SK-N-SH (cell line): ENCODE measurements around the gene PPP3CA. TPM values are rescaled to one million over a fixed set of nuclear protein-coding genes. Genes with fewer than 3 reads are reported as not detected.

Experiments
- CTCF ChIA-PET: fragments of 300-600, 350-600 bp; formaldehyde crosslinking; extraction: SDS; loops from one replicate; lab custom pipeline; 2021; lab: Yijun Ruan, JAX
- POLR2A ChIA-PET: fragments of 350-600 bp; sonication (Branson Sonifier 250); formaldehyde crosslinking; extraction: SDS; loops from one replicate; lab custom pipeline; 2020; ENCODE audit warnings: antibody characterized with exemption, inconsistent platforms; lab: Yijun Ruan, JAX
- DNase-seq: peaks from one replicate; pipeline ENCODE4 v3.0.0; 2012
- H2AFZ ChIP-seq: fragments of 200-600 bp; sonication (generic); 2 replicates; pipeline ENCODE4 v1.8.1; 2016; ENCODE audit warnings: antibody characterized with exemption, mild to moderate bottlenecking, low read depth
- H3F3A ChIP-seq: fragments of 200-600 bp; sonication (generic); replicated peaks from 2 replicates; pipeline ENCODE3; 2016; ENCODE audit warnings: antibody characterized with exemption, mild to moderate bottlenecking; ENCODE audit not compliant: insufficient read depth
- H3K27ac ChIP-seq, 2 experiments: fragments of 200-500 bp in 1 of 2; fragments of 200-600 bp in 1 of 2; sonication (Bioruptor generic) in 1 of 2; sonication (generic), shearing (Covaris generic) in 1 of 2; 2 replicates each; pipeline versions ENCODE4 v1.5.1 to v1.6.1; 2014 to 2016; ENCODE audit warnings: low read depth in 2 of 2, inconsistent platforms in 1 of 2, low read length in 1 of 2, mild to moderate bottlenecking in 1 of 2, mixed read lengths in 1 of 2
- H3K27me3 ChIP-seq: fragments of 200-600 bp; sonication (generic), shearing (Covaris generic); 2 replicates; pipeline ENCODE4 v1.6.1; 2016; ENCODE audit warnings: mixed run types; ENCODE audit not compliant: insufficient read depth
- H3K36me3 ChIP-seq, 2 experiments: fragments of 200-500 bp in 1 of 2; fragments of 200-600 bp in 1 of 2; sonication (Bioruptor generic) in 1 of 2; sonication (generic) in 1 of 2; replicated peaks in 1 of 2; 2 replicates each; pipeline versions ENCODE3 to v1.5.1; 2014 to 2016; ENCODE audit warnings: low read length in 1 of 2, mild to moderate bottlenecking in 1 of 2; ENCODE audit not compliant: insufficient read depth in 2 of 2, control insufficient read depth in 1 of 2
- H3K4me1 ChIP-seq, 2 experiments: fragments of 200-500 bp in 1 of 2; fragments of 200-600 bp in 1 of 2; sonication (Bioruptor generic) in 1 of 2; sonication (generic), shearing (Covaris generic) in 1 of 2; 2 replicates each; pipeline versions ENCODE4 v1.5.1 to v1.6.1; 2014 to 2016; ENCODE audit warnings: low read depth in 1 of 2, low read length in 1 of 2, mixed run types in 1 of 2; ENCODE audit not compliant: insufficient read depth in 2 of 2, control insufficient read depth in 1 of 2
- H3K4me2 ChIP-seq: fragments of 200-600 bp; sonication (generic), shearing (Covaris generic); 2 replicates; pipeline ENCODE4 v1.6.1; 2017; ENCODE audit warnings: mixed run types
- H3K4me3 ChIP-seq, 2 experiments: fragments of 200-500 bp in 1 of 2; fragments of 200-600 bp in 1 of 2; sonication (Bioruptor generic) in 1 of 2; sonication (generic), shearing (Covaris generic) in 1 of 2; 2 replicates each; pipeline versions ENCODE4 v1.5.1 to v1.8.1; 2014 to 2016; ENCODE audit warnings: low read depth in 2 of 2, inconsistent platforms in 1 of 2, low read length in 1 of 2, mild to moderate bottlenecking in 1 of 2, mixed read lengths in 1 of 2, moderate library complexity in 1 of 2
- H3K79me2 ChIP-seq: fragments of 200-600 bp; sonication (generic); 2 replicates; pipeline ENCODE4 v1.8.1; 2017; ENCODE audit warnings: mild to moderate bottlenecking; ENCODE audit not compliant: insufficient read depth
- H3K9ac ChIP-seq: fragments of 200-600 bp; sonication (generic); 2 replicates; pipeline ENCODE4 v1.6.1; 2017; ENCODE audit warnings: mixed run types
- H3K9me2 ChIP-seq: fragments of 200-600 bp; sonication (generic); 2 replicates; pipeline ENCODE4 v1.6.1; 2017; ENCODE audit warnings: mixed run types
- H3K9me3 ChIP-seq: fragments of 200-600 bp; sonication (generic); 2 replicates; pipeline ENCODE4 v1.6.1; 2017; ENCODE audit warnings: mixed run types, mild to moderate bottlenecking, moderate library complexity
- H4K20me1 ChIP-seq: fragments of 200-600 bp; sonication (generic); 2 replicates; pipeline ENCODE4 v1.6.1; 2017; ENCODE audit warnings: mild to moderate bottlenecking, mixed run types; ENCODE audit not compliant: insufficient read depth
- ELF1 ChIP-seq: IDR thresholded peaks from 2 replicates; pipeline ENCODE4 v1.4.0; 2012
- EP300 ChIP-seq, 2 experiments: IDR thresholded peaks; 2 replicates each; pipeline versions ENCODE4 v1.4.0 to v1.6.1; 2012; ENCODE audit warnings: borderline replicate concordance in 1 of 2, low read depth in 1 of 2, low read length in 1 of 2
- EZH2phosphoT487 ChIP-seq: fragments of 200-600 bp; sonication (generic); IDR thresholded peaks from 2 replicates; pipeline ENCODE4 v1.6.1; 2017; ENCODE audit warnings: low read depth, mixed run types, mild to moderate bottlenecking, antibody characterized with exemption, moderate library complexity, borderline replicate concordance
- FOSL2 ChIP-seq: IDR thresholded peaks from 2 replicates; pipeline ENCODE4 v1.4.0; 2012; ENCODE audit warnings: low read depth, mild to moderate bottlenecking, moderate library complexity, borderline replicate concordance
- JUND ChIP-seq: IDR thresholded peaks from 2 replicates; pipeline ENCODE4 v1.4.0; 2012
- MXI1 ChIP-seq: IDR thresholded peaks from 2 replicates; pipeline ENCODE4 v1.6.1; 2012; ENCODE audit warnings: mild to moderate bottlenecking, low read depth, low read length, improper control_type of control experiment
- NFIC ChIP-seq: IDR thresholded peaks from 2 replicates; pipeline ENCODE4 v1.4.0; 2012; ENCODE audit warnings: borderline replicate concordance
- NRF1 ChIP-seq: IDR thresholded peaks from 2 replicates; pipeline ENCODE4 v1.6.1; 2012; ENCODE audit warnings: low read depth, mild to moderate bottlenecking, low read length
- RFX5 ChIP-seq: IDR thresholded peaks from 2 replicates; pipeline ENCODE4 v1.6.1; 2012; ENCODE audit warnings: mild to moderate bottlenecking, improper control_type of control experiment, low read length
- SIN3A ChIP-seq: IDR thresholded peaks from 2 replicates; pipeline ENCODE4 v1.6.1; 2012; ENCODE audit warnings: low read depth, mild to moderate bottlenecking, low read length, moderate library complexity, borderline replicate concordance
- WGBS: methylation state at CpG from one replicate; pipeline ENCODE4 v1.1.6; 2017; ENCODE audit warnings: low lambda C conversion rate; 5-methylcytosine and 5-hydroxymethylcytosine counted together
- polyA plus RNA-seq, 3 experiments: library from polyadenylated mRNA; depleted of rRNA; stranded (reverse); fragments of >200 nt; gene quantifications; 2 replicates each; pipeline ENCODE4 v1.2.3, GENCODE V29; 2012
- TF ChIP-seq, protein P1 (sequence below): fragments of 200-600 bp; sonication (generic); IDR thresholded peaks from 2 replicates; pipeline ENCODE4 v1.6.1; 2017; ENCODE audit warnings: antibody characterized with exemption, mild to moderate bottlenecking, moderate library complexity
- TF ChIP-seq, protein P2 (sequence below): IDR thresholded peaks from 2 replicates; pipeline ENCODE4 v1.4.0; 2012; ENCODE audit warnings: low read depth
- TF ChIP-seq, protein P3 (sequence below): IDR thresholded peaks from 2 replicates; pipeline ENCODE4; 2012

The PPP3CA gene
- polyA plus RNA-seq, 1 of the 3 experiments (the other 2 are of a cell fraction), result 10.7 TPM

DNA sequence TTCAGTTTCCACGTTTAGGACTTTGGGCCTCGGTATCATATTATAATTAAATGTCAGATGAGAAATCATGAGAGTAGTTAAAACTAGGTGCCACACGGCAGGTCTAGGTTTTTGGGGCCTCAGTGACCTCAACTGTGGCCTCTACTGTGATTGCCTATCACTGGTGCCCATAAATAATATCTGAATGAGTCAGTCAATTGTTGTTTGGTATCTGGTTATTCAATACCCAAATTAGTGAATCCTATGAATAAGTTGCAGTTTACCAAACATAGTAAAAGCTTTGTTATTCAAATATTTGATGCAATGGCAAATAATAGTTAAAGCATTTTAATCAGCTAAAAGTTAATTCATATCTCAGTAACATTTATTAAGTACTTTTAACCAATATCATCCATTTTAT is 188.8 kb downstream of the PPP3CA start:
- Histone ChIP-seq H3K27me3 (no peaks in the 10 kb centered on the region), H3K27ac (peak overlapping the region; percentile 25 to 75), H3K79me2 (peaks cover 9% of the 10 kb centered on the region; the same call in 1 of the 2 replicates), H2AFZ (no peak overlapping the region), H3K9ac (peak overlapping the region; percentile 28; the same call in 1 of the 2 replicates), H3K4me2 (peak overlapping the region; percentile 62), H3K4me3 (peak overlapping the region in 1 of 2 experiments; percentile 26; a peak in 1 of 4 replicates), H3K9me3 (no peaks in the 10 kb centered on the region), H3K36me3 (no peaks in the 10 kb centered on the region), H3F3A (peaks cover 15% of the 10 kb centered on the region), H3K4me1 (peaks cover 0 to 39% of the 10 kb centered on the region in 2 experiments), H4K20me1 (no peaks in the 10 kb centered on the region), H3K9me2 (no peaks in the 10 kb centered on the region)
- POLR2A ChIA-PET, result no interaction called here
- 71% methylated on average over 3 of the region's 3 CpGs for WGBS
- DNase-seq, result no peak
- TF ChIP-seq FOSL2 (no peak), SIN3A (no peak), MXI1 (no peak), NFIC (no peak), JUND (no peak), NRF1 (no peak), EP300 (IDR thresholded peaks at IDR 0.05; ENCODE audit: borderline replicate concordance in 1 of 2, low read depth in 1 of 2, low read length in 1 of 2) (no peak), ELF1 (no peak), RFX5 (no peak)
- TF ChIP-seq, protein P1, sequence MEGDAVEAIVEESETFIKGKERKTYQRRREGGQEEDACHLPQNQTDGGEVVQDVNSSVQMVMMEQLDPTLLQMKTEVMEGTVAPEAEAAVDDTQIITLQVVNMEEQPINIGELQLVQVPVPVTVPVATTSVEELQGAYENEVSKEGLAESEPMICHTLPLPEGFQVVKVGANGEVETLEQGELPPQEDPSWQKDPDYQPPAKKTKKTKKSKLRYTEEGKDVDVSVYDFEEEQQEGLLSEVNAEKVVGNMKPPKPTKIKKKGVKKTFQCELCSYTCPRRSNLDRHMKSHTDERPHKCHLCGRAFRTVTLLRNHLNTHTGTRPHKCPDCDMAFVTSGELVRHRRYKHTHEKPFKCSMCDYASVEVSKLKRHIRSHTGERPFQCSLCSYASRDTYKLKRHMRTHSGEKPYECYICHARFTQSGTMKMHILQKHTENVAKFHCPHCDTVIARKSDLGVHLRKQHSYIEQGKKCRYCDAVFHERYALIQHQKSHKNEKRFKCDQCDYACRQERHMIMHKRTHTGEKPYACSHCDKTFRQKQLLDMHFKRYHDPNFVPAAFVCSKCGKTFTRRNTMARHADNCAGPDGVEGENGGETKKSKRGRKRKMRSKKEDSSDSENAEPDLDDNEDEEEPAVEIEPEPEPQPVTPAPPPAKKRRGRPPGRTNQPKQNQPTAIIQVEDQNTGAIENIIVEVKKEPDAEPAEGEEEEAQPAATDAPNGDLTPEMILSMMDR, result no peak
- TF ChIP-seq, protein P2, sequence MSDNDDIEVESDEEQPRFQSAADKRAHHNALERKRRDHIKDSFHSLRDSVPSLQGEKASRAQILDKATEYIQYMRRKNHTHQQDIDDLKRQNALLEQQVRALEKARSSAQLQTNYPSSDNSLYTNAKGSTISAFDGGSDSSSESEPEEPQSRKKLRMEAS, result no peak
- TF ChIP-seq, all 33 proteins: peak for 0
- CTCF ChIA-PET, result interaction anchor here (0.6 kb wide), 1 partner anchor 270 kb away, joined by 3 read pairs; no protein-coding TSS in a partner anchor

DNA sequence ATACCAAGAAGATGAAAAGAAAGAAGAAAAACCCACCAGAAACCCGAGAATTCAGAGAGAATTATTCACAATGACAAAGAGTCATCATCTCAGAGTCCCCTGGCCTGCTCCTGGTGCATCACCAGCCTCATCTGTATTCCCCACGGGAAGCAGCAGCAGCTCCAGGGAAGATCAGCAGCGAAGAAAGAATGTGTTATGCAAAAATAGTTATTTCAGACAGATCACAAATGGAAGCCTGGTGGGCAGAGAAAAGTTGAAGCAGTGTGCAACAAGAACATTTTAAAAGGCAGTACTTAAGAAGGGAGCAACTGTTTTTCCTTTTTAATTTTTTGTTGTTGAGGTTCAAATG is 189.2 kb downstream of the PPP3CA start:
- Histone ChIP-seq H3K4me3 (peak overlapping the region in 1 of 2 experiments; percentile 26; a peak in 1 of 4 replicates), H3K9me2 (no peaks in the 10 kb centered on the region), H3F3A (peaks cover 15% of the 10 kb centered on the region), H3K27me3 (no peaks in the 10 kb centered on the region), H3K4me2 (peak overlapping the region; percentile 62), H3K9me3 (no peaks in the 10 kb centered on the region), H3K27ac (peak overlapping the region; percentile 25 to 75), H3K4me1 (peaks cover 0 to 39% of the 10 kb centered on the region in 2 experiments)
- no peak for DNase-seq
- TF ChIP-seq ELF1 (no peak), EP300 (IDR thresholded peaks at IDR 0.05; ENCODE audit: borderline replicate concordance in 1 of 2, low read depth in 1 of 2, low read length in 1 of 2) (no peak), NFIC (no peak), NRF1 (no peak), EZH2phosphoT487 (no peak), MXI1 (no peak)
- TF ChIP-seq, protein P3, sequence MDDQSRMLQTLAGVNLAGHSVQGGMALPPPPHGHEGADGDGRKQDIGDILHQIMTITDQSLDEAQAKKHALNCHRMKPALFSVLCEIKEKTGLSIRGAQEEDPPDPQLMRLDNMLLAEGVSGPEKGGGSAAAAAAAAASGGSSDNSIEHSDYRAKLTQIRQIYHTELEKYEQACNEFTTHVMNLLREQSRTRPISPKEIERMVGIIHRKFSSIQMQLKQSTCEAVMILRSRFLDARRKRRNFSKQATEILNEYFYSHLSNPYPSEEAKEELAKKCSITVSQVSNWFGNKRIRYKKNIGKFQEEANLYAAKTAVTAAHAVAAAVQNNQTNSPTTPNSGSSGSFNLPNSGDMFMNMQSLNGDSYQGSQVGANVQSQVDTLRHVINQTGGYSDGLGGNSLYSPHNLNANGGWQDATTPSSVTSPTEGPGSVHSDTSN, result no peak
- TF ChIP-seq, all 33 proteins: peak for 0
- H3K79me2 ChIP-seq, result peaks cover 11% of the 10 kb centered on the region; the same call in 1 of the 2 replicates
- no peaks in the 10 kb centered on the region for H3K36me3 ChIP-seq
- no peaks in the 10 kb centered on the region for H4K20me1 ChIP-seq
- 23% methylated on average over 3 of the region's 3 CpGs for WGBS
- ChIA-PET CTCF (interaction anchor here (1.0 kb wide), 1 partner anchor 9 kb away, joined by 3 read pairs; no protein-coding TSS in a partner anchor), POLR2A (interaction anchor here (0.6 kb wide), 1 partner anchor 189 kb away, joined by 3 read pairs; the partner anchor contains the start of gene PPP3CA)
- H3K9ac ChIP-seq, result peak overlapping the region; percentile 28; the same call in 1 of the 2 replicates
- 0 out of 2 replicates have a peak overlapping the region, but pooled peaks have one; percentile 22 for H2AFZ ChIP-seq
